SK-N-SH (cell line): Measurements from ENCODE around the gene MCF2L. TPM values are rescaled to one million over a fixed set of nuclear protein-coding genes. Genes with fewer than 3 reads are reported as not detected.

Source experiments
- CTCF ChIA-PET: fragments of 300-600, 350-600 bp; formaldehyde crosslinking; extraction: SDS; loops from one replicate; lab custom pipeline; 2021; lab: Yijun Ruan, JAX
- POLR2A ChIA-PET: fragments of 350-600 bp; sonication (Branson Sonifier 250); formaldehyde crosslinking; extraction: SDS; loops from one replicate; lab custom pipeline; 2020; ENCODE audit warnings: antibody characterized with exemption, inconsistent platforms; lab: Yijun Ruan, JAX
- DNase-seq: peaks from one replicate; pipeline ENCODE4 v3.0.0; 2012
- H2AFZ ChIP-seq: fragments of 200-600 bp; sonication (generic); 2 replicates; pipeline ENCODE4 v1.8.1; 2016; ENCODE audit warnings: antibody characterized with exemption, mild to moderate bottlenecking, low read depth
- H3F3A ChIP-seq: fragments of 200-600 bp; sonication (generic); replicated peaks from 2 replicates; pipeline ENCODE3; 2016; ENCODE audit warnings: antibody characterized with exemption, mild to moderate bottlenecking; ENCODE audit not compliant: insufficient read depth
- H3K27ac ChIP-seq, 2 experiments: fragments of 200-500 bp in 1 of 2; fragments of 200-600 bp in 1 of 2; sonication (Bioruptor generic) in 1 of 2; sonication (generic), shearing (Covaris generic) in 1 of 2; 2 replicates each; pipeline versions ENCODE4 v1.5.1 to v1.6.1; 2014 to 2016; ENCODE audit warnings: low read depth in 2 of 2, inconsistent platforms in 1 of 2, low read length in 1 of 2, mild to moderate bottlenecking in 1 of 2, mixed read lengths in 1 of 2
- H3K27me3 ChIP-seq: fragments of 200-600 bp; sonication (generic), shearing (Covaris generic); 2 replicates; pipeline ENCODE4 v1.6.1; 2016; ENCODE audit warnings: mixed run types; ENCODE audit not compliant: insufficient read depth
- H3K36me3 ChIP-seq, 2 experiments: fragments of 200-500 bp in 1 of 2; fragments of 200-600 bp in 1 of 2; sonication (Bioruptor generic) in 1 of 2; sonication (generic) in 1 of 2; replicated peaks in 1 of 2; 2 replicates each; pipeline versions ENCODE3 to v1.5.1; 2014 to 2016; ENCODE audit warnings: low read length in 1 of 2, mild to moderate bottlenecking in 1 of 2; ENCODE audit not compliant: insufficient read depth in 2 of 2, control insufficient read depth in 1 of 2
- H3K4me1 ChIP-seq, 2 experiments: fragments of 200-500 bp in 1 of 2; fragments of 200-600 bp in 1 of 2; sonication (Bioruptor generic) in 1 of 2; sonication (generic), shearing (Covaris generic) in 1 of 2; 2 replicates each; pipeline versions ENCODE4 v1.5.1 to v1.6.1; 2014 to 2016; ENCODE audit warnings: low read depth in 1 of 2, low read length in 1 of 2, mixed run types in 1 of 2; ENCODE audit not compliant: insufficient read depth in 2 of 2, control insufficient read depth in 1 of 2
- H3K4me2 ChIP-seq: fragments of 200-600 bp; sonication (generic), shearing (Covaris generic); 2 replicates; pipeline ENCODE4 v1.6.1; 2017; ENCODE audit warnings: mixed run types
- H3K4me3 ChIP-seq, 2 experiments: fragments of 200-500 bp in 1 of 2; fragments of 200-600 bp in 1 of 2; sonication (Bioruptor generic) in 1 of 2; sonication (generic), shearing (Covaris generic) in 1 of 2; 2 replicates each; pipeline versions ENCODE4 v1.5.1 to v1.8.1; 2014 to 2016; ENCODE audit warnings: low read depth in 2 of 2, inconsistent platforms in 1 of 2, low read length in 1 of 2, mild to moderate bottlenecking in 1 of 2, mixed read lengths in 1 of 2, moderate library complexity in 1 of 2
- H3K79me2 ChIP-seq: fragments of 200-600 bp; sonication (generic); 2 replicates; pipeline ENCODE4 v1.8.1; 2017; ENCODE audit warnings: mild to moderate bottlenecking; ENCODE audit not compliant: insufficient read depth
- H3K9ac ChIP-seq: fragments of 200-600 bp; sonication (generic); 2 replicates; pipeline ENCODE4 v1.6.1; 2017; ENCODE audit warnings: mixed run types
- H3K9me2 ChIP-seq: fragments of 200-600 bp; sonication (generic); 2 replicates; pipeline ENCODE4 v1.6.1; 2017; ENCODE audit warnings: mixed run types
- H3K9me3 ChIP-seq: fragments of 200-600 bp; sonication (generic); 2 replicates; pipeline ENCODE4 v1.6.1; 2017; ENCODE audit warnings: mixed run types, mild to moderate bottlenecking, moderate library complexity
- H4K20me1 ChIP-seq: fragments of 200-600 bp; sonication (generic); 2 replicates; pipeline ENCODE4 v1.6.1; 2017; ENCODE audit warnings: mild to moderate bottlenecking, mixed run types; ENCODE audit not compliant: insufficient read depth
- EZH2phosphoT487 ChIP-seq: fragments of 200-600 bp; sonication (generic); IDR thresholded peaks from 2 replicates; pipeline ENCODE4 v1.6.1; 2017; ENCODE audit warnings: low read depth, mixed run types, mild to moderate bottlenecking, antibody characterized with exemption, moderate library complexity, borderline replicate concordance
- FOSL2 ChIP-seq: IDR thresholded peaks from 2 replicates; pipeline ENCODE4 v1.4.0; 2012; ENCODE audit warnings: low read depth, mild to moderate bottlenecking, moderate library complexity, borderline replicate concordance
- FOXJ3 ChIP-seq: sonication (generic); formaldehyde crosslinking; IDR thresholded peaks from 2 replicates; pipeline ENCODE4 v1.5.1; 2020; ENCODE audit warnings: mild to moderate bottlenecking, missing genetic modification reagents
- IRF3 ChIP-seq: fragments of 150-350 bp; IDR thresholded peaks from 2 replicates; pipeline ENCODE4 v1.6.1; 2016; ENCODE audit warnings: mild to moderate bottlenecking, low read depth, low read length
- JUND ChIP-seq: IDR thresholded peaks from 2 replicates; pipeline ENCODE4 v1.4.0; 2012
- POLR2AphosphoS5 ChIP-seq: IDR thresholded peaks from 2 replicates; pipeline ENCODE4 v1.6.1; 2012; ENCODE audit warnings: low read depth, low read length
- RAD21 ChIP-seq: IDR thresholded peaks from 2 replicates; pipeline ENCODE4 v1.6.1; 2012; ENCODE audit warnings: mild to moderate bottlenecking, low read length
- RCOR1 ChIP-seq: fragments of 150-350 bp; IDR thresholded peaks from 2 replicates; pipeline ENCODE4 v1.6.1; 2017; ENCODE audit warnings: antibody characterized with exemption, low read length
- SMC3 ChIP-seq: IDR thresholded peaks from 2 replicates; pipeline ENCODE4 v1.6.1; 2012; ENCODE audit warnings: low read depth, low read length, improper control_type of control experiment
- TAF1 ChIP-seq: IDR thresholded peaks from 2 replicates; pipeline ENCODE4 v1.6.1; 2012; ENCODE audit warnings: low read depth, mild to moderate bottlenecking, low read length, moderate library complexity, borderline replicate concordance
- TCF12 ChIP-seq: IDR thresholded peaks from 2 replicates; pipeline ENCODE4 v1.4.0; 2012
- TEAD4 ChIP-seq: IDR thresholded peaks from 2 replicates; pipeline ENCODE4 v1.4.0; 2012; ENCODE audit warnings: mild to moderate bottlenecking, borderline replicate concordance; ENCODE audit not compliant: insufficient read depth
- USF1 ChIP-seq: IDR thresholded peaks from 2 replicates; pipeline ENCODE4 v1.4.0; 2012; ENCODE audit warnings: low read depth, borderline replicate concordance
- YY1 ChIP-seq: IDR thresholded peaks from 2 replicates; pipeline ENCODE4 v1.4.0; 2012; ENCODE audit warnings: low read depth, mild to moderate bottlenecking
- ZBTB33 ChIP-seq: IDR thresholded peaks from 2 replicates; pipeline ENCODE4 v1.4.0; 2012; ENCODE audit warnings: low read depth, borderline replicate concordance
- WGBS: methylation state at CpG from one replicate; pipeline ENCODE4 v1.1.6; 2017; ENCODE audit warnings: low lambda C conversion rate; 5-methylcytosine and 5-hydroxymethylcytosine counted together
- polyA plus RNA-seq, 3 experiments: library from polyadenylated mRNA; depleted of rRNA; stranded (reverse); fragments of >200 nt; gene quantifications; 2 replicates each; pipeline ENCODE4 v1.2.3, GENCODE V29; 2012

The MCF2L gene
- polyA plus RNA-seq, 1 of the 3 experiments (the other 2 are of a cell fraction), result 0.56 TPM

- Histone ChIP-seq H3K79me2 (no peaks in the 10 kb centered on the region), H3K27ac (no peak overlapping the region), H3K27me3 (peaks cover 4% of the 10 kb centered on the region; the same call in 1 of the 2 replicates), H3K9me3 (no peaks in the 10 kb centered on the region), H3K4me2 (no peak overlapping the region), H3F3A (no peaks in the 10 kb centered on the region), H3K4me3 (no peak overlapping the region), H3K9ac (no peak overlapping the region), H3K36me3 (no peaks in the 10 kb centered on the region), H3K4me1 (peaks cover 0 to 20% of the 10 kb centered on the region in 2 experiments; a peak in 1 of 4 replicates), H3K9me2 (no peaks in the 10 kb centered on the region), H2AFZ (no peak overlapping the region), H4K20me1 (no peaks in the 10 kb centered on the region)
- 69% methylated on average over 13 of the region's 16 CpGs for WGBS
- DNase-seq, result no peak
- ChIA-PET CTCF (interaction anchor here (0.6 to 8.4 kb wide), 35 partner anchors 10 to 842 kb away, joined by 3 to 150 read pairs (median 8); partner anchors contain the start of gene MCF2L), POLR2A (interaction anchor here (0.5 to 1.2 kb wide), 2 partner anchors 84 to 85 kb away, joined by 4 read pairs; no protein-coding TSS in a partner anchor)
- no peak for TF ChIP-seq IRF3
- no peak for TF ChIP-seq YY1
- no peak for TF ChIP-seq RCOR1
- TF ChIP-seq USF1, result no peak
- no peak for TF ChIP-seq FOXJ3
- no peak for TF ChIP-seq TAF1
- no peak for TF ChIP-seq TEAD4
- TF ChIP-seq SMC3, result no peak
- no peak for TF ChIP-seq TCF12
- no peak for TF ChIP-seq EZH2phosphoT487
- TF ChIP-seq POLR2AphosphoS5, result no peak
- TF ChIP-seq FOSL2, result no peak
- no peak for TF ChIP-seq JUND
- no peak for TF ChIP-seq RAD21
- no peak for TF ChIP-seq ZBTB33
Measured at GRCh38 chr13:113028336-113029060, 59.5 kb downstream of the MCF2L start.
